NCI-H226 (cell line): Measurements from ENCODE around the gene SLC41A2.
A peak's percentile ranks its signal among the peaks of the same experiment; 100 is the strongest.
"Not testable (repeated sequence)": the region's sequence is repeated elsewhere in the genome, so short reads cannot be mapped to it uniquely, and the experiment has no call there.

Source experiments
- DNase-seq: peaks from one replicate; pipeline ENCODE4 v3.0.0-alpha.2; 2015

The SLC41A2 gene

GRCh38 chr12:104958001-104958804 is at the start of gene SLC41A2:
Gene SLC41A2, minus strand, starts transcription at chr12:104958290. Its CDS starts 29,763 bp downstream, at chr12:104928527.
- peak; percentile 100 for DNase-seq

DNA sequence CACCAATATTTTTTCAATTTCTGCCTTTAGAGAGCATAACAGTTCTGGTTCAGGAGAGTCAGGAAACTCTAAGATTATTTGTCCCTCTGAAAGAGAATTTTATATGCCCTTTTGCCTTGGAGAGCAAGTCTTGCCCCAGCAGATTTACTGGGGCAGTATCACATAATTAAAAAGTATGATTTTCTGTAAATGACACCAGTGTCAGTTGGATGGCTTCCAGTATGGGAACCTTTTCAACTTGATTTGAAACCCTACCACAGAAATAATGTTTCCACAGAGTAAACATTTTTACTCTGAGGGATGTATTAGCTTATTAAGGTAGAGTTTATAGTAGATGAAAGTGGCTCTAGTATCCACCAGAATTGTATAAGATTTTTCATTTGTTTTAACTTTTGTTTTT is 43.4 kb upstream of the SLC41A2 start:
- DNase-seq: no peak

DNA sequence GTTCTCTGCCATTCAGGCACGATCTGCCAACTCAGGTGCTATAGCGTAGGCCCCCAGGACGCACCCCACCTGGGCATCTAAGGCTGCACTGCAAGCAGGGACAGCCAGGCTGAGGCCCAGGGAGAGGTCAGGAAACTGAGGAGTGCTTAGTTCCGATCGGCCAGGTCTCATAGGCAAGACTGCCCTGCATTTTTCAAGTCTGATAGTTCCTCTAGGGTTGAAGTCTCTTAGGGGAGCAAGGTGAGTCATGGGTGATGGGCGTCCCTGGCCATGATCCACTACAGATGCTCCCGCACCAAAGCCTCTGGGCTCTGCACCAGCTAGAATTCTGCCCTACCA is 41.2 kb upstream of the SLC41A2 start:
- no peak for DNase-seq

DNA sequence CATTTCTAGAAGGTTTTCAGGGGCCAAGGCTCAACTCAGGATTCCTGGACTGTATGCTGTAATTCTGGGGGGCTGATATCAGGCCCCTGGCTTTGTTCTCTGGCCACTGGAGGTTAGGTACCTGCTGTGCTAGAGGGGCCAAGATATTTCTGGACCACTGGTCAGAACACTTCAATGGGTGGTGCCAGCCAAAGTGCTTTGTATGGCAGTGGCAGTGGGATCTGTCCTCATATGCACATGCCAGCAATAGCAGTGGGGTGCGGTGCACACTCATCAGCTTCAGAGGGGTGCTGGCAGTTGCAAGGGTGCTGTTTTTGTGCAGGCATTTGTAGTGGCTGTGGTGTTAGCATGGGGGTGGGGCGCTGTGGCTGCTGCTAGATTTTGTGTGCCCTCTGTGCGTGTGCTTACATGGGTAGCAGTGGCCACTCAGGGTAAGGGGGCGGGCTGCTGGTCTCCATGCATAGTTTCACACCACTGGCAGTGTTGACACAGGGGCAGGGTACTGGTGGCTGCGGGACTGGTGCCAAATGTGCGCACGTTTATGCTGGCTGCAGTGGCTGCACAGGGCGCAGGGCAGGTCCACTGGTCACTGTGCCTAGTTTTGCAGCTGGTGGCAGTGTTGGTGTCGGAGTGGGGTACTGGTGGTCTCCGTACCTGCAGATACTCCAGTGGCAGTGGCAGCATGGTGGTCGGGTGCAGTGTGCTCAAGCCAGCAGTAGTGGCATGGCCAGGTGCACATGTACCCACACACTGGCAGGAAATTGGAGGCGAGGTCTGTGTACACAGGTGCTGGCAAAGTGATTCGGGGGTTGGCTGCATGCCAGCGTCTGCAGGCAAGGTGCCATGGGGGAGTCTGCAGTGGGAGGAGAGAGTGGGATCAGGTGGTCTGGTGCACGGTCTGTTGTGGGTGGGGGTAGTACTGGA is 40.6 kb upstream of the SLC41A2 start:
- no peak for DNase-seq

- DNase-seq: no peak
These were observed 39.5 kb upstream of the SLC41A2 start for GRCh38 chr12:104997541-104997940.

- DNase-seq: no peak
These were observed 36.2 kb upstream of the SLC41A2 start for GRCh38 chr12:104994336-104994735.

- no peak for DNase-seq
These were observed 33.6 kb upstream of the SLC41A2 start for GRCh38 chr12:104991565-104992128.

- no peak for DNase-seq
These were observed 32.9 kb upstream of the SLC41A2 start for GRCh38 chr12:104990950-104991349.

- DNase-seq: peak; percentile 81
These were observed 28.2 kb upstream of the SLC41A2 start, which contains the start of gene NOPCHAP1 for GRCh38 chr12:104986022-104986941. Gene NOPCHAP1, plus strand, starts transcription at chr12:104986316. Its CDS starts 37 bp downstream, at chr12:104986353.

GRCh38 chr12:104985206-104985605 is 27.1 kb upstream of the SLC41A2 start:
- DNase-seq: no peak

DNA sequence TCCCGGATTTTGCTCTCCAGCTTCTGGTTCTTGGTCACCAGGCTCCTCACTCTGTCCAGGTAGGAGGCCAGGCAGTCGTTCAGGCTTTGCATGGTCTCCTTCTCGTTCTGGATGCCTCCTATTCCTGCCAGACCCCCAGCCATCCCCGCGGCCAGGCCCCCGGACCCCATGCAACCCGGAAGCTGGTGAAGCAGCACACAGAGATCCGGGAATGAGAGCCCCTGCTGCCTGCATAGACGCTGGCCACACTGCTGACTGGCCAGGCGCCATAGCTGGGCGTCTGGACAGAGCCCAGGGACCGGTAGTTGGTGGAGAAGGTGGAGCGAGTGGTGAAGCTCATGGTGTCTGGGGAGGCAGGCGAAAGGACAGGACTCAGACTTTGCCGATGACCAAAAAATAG is 19.6 kb upstream of the SLC41A2 start:
- DNase-seq: not testable (repeated sequence)

DNA sequence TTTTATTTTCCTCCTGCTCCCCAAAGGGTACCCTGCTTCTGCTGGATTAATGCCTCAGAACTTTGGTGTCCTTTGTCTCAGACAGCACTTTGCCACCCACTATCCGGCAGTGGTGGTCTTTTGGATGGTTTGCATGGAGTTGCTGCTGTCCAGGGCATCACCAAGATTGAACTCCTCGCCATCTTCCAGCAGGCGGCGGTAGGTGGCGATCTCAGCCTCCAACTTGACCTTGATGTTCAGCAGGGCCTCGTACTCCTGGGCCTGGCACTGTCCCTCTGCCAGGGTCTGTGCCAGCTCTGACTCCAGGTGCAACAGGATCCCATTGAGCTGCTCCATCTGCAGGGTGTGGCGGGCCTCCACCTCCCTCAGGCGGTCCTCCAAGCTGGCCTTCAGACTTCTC is 18.6 kb upstream of the SLC41A2 start:
- no peak for DNase-seq

GRCh38 chr12:104975587-104976343 is 17.7 kb upstream of the SLC41A2 start:
- peak; percentile 64 for DNase-seq

DNA sequence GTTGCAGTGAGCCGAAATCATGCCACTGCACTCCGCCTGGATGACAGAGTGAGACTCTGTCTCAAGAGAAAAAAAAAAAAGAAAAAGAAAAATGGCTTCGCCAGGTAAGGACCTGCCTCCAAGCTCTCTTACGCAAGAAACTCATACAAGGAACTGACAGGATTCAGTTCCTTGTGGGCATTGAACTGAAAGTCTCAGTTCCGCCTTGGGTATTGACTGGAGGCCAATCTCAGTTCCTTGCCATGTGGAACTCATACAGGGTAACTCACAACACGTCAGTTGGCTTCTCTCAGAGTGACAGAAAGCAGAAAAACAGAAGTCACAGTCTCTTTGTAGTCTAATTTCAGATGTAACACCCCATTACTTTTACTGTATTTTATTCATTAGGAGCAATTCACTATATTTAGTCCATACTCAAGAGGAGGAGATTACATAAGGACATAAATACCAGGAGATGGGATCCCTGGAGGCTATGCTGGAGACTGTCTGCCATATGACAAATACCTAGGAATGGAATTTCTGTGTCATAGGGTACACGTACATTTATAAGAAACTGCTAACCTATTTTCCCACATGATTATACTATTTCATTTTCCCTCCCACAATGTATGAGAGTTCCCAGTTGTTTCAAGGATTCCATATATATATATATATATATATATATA is 16.7 kb upstream of the SLC41A2 start:
- DNase-seq: peak; percentile 45

DNA sequence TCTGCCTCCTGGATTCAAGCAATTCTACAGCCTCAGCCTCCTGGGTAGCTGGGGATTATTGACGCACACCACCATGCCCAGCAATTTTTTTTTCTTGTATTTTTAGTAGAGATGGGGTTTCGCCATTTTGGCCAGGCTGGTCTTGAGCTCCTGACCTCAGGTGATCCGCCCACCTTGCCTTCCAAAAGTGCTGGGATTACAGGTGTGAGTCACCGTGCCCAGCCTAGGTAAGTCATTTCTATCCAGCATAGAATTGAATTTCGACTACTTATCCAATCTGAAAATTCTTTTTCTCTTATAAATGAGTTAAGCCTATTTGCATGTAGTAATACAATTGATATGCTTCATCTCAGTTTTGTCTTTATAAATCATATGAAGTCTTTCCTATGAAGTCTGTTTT is 15.2 kb upstream of the SLC41A2 start:
- no peak for DNase-seq

DNA sequence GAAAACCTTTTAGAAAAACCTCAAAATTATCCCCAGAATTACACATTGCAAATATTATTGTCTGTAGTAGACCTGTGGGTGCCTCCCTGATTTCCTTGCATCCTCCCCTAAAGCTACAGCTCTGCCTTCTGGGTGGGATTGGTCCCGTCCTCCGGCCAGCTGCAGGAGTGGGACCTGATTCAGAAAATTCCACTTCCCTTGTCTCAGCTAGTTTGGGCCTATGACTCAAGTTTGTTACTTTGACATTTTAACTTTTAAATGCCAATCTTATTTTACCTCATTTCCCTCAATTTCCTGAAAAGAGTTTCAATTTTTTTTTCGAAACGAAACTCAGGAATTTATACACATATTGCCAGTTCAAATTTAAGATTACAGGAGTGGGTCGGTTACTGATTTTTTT is 13.2 kb upstream of the SLC41A2 start:
- peak; percentile 28 for DNase-seq

DNA sequence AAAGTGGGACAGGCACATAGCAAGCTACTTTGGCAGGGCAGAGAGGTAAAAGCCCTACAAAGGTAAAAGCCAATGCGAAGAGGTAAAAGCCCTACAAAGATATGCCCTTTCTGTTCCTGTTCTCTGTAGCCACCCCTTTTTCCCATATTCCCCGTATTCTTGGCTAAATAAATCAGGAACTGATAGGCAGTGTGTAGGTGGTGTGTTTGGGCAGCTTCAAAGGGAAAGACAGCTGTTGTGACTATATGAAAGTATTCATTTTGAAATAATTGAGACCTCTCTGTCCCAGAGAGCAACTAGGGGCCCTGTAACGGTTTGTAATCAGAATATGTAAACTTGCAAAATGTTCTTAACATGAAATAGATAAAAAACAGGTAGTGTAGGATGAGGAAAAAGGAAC is 11.3 kb upstream of the SLC41A2 start:
- no peak for DNase-seq

GRCh38 chr12:104966677-104967076 is 8.6 kb upstream of the SLC41A2 start:
- no peak for DNase-seq

DNA sequence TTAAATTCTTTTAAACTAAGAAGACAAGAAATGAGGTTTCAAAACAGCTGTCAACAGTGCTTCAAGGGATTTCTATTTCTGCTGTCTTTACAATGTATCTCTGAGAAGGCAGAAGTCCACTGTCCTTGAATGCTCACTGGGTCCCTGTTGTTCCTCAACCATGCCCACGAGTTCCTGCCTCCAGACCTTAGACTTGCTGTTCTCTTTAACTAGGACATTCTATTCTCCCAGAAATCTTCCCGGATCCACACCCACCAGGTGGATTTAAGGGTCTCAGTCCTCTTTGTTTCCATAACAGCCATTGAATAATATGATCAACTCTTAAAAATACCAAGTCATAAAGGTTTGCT is 6.7 kb upstream of the SLC41A2 start:
- no peak for DNase-seq

GRCh38 chr12:104964167-104964855 is 6.2 kb upstream of the SLC41A2 start:
- no peak for DNase-seq

GRCh38 chr12:104963757-104964156 is 5.7 kb upstream of the SLC41A2 start:
- DNase-seq: no peak
